Measurements from ENCODE around the gene GABRB1. TPM values are rescaled to one million over a fixed set of nuclear protein-coding genes. Genes with fewer than 3 reads are reported as not detected.

The GABRB1 gene
- total and polyA plus RNA-seq, 2 donors (not counting 3 experiments of a cell fraction or from before 2014, with no cell fraction given): not detected

DNA sequence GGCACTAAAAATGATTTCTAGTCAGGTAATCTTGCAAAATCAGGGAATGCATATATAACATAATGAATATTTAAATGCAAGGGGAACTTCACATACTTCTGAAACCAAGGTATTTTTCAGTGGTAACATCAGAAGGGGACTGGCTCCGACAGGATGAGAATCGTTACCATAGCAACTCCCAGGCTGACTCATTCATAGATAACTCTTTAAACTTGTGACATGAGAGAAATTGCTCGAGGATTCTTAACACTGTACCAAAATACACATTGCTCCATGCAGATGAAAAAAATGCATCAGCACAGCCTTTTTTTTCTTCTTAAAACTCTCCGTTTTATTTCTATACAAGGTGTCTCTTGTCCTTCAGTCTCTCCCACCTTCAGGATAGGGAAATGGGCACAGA is 114.3 kb downstream of the GABRB1 start:
- no peak overlapping the region for H2AFZ ChIP-seq (ENCODE audit: low read depth, low read length)
- H3K27ac ChIP-seq (ENCODE audit: insufficient read depth, low read depth, low read length): no peak overlapping the region
- no peak overlapping the region for H3K9ac ChIP-seq (replicated peaks; ENCODE audit: extremely low read depth, insufficient read depth, low read length)
- no peaks in the 10 kb centered on the region for H3K9me3 ChIP-seq (replicated peaks; ENCODE audit: control insufficient read depth, insufficient read depth, low read length)
- CTCF ChIA-PET: no interaction called here
- H3K4me2 ChIP-seq (ENCODE audit: insufficient read depth, low read length): no peak overlapping the region
- no peaks in the 10 kb centered on the region for H3K27me3 ChIP-seq (ENCODE audit: control insufficient read depth in 2 of 2, insufficient read depth in 2 of 2, low read length in 2 of 2)
- dilution Hi-C loops (cut with MboI; ENCODE audit: extremely low pct_ligation_motif_present, low sequenced_read_pairs) (no loop called here), intact Hi-C loops (cut with micrococcal nuclease) (no loop called here)
- no peaks in the 10 kb centered on the region for H3K36me3 ChIP-seq (ENCODE audit: control insufficient read depth in 2 of 2, extremely low read depth in 1 of 2, insufficient read depth in 2 of 2, low read length in 2 of 2)
- POLR2A ChIA-PET: no interaction called here
- no peaks in the 10 kb centered on the region for H4K20me1 ChIP-seq (replicated peaks; ENCODE audit: control insufficient read depth, extremely low read depth, insufficient read depth, low read length)
- no peaks in the 10 kb centered on the region for H3K79me2 ChIP-seq (ENCODE audit: control insufficient read depth, insufficient read depth, low read length)
- no peaks in the 10 kb centered on the region for H3K9me1 ChIP-seq (replicated peaks; ENCODE audit: control insufficient read depth, extremely low read depth, insufficient read depth, low read length)
- no peak overlapping the region for H3K4me3 ChIP-seq (replicated peaks in 1 of 3; ENCODE audit: insufficient read depth in 1 of 3, low read depth in 1 of 3, low read length in 3 of 3)
- no peak for TF ChIP-seq EZH2 (IDR thresholded peaks at IDR 0.05; ENCODE audit: borderline replicate concordance, low read depth, low read length, severe bottlenecking)
- no peak for TF ChIP-seq MYC (IDR thresholded peaks at IDR 0.05; ENCODE audit: low read depth, low read length)
- FAIRE-seq: no peak
- no TSS peak for BruUV-seq (replicated peaks)
- DNase-seq (ENCODE audit: low read depth, low spot score): peak; percentile 2
- no peaks in the 10 kb centered on the region for H3K4me1 ChIP-seq (ENCODE audit: control insufficient read depth, extremely low read depth, insufficient read depth, low read length)

DNA sequence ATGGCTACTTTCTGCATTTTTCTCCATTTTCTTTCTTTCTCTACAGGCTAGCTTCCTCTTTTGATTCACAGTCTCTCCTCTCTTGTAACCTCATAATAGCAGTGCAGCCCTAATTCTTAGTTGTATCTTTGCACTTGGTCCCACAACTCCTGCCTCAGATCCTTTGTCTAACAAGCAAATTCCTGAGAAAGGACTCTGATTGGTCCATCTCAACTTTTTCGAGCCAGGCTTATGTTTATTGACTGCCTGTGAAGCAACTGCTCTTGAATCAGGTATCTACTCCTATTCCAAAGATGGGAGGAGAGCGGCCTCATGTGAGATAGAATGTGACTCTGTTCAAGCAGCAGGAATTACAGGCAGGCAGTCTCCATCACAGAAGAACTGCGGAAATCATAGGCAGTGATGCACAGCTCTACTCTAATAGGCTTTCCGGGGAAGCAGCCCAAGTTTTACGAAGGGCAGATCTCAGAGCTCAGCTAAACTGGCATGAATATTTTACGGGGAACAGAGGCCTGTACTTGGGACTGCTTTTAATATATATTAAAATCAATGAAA is 123.5 kb downstream of the GABRB1 start:
- H2AFZ ChIP-seq (ENCODE audit: low read depth, low read length): no peak overlapping the region
- CTCF ChIA-PET: no interaction called here
- intact Hi-C loops (cut with micrococcal nuclease): no loop called here
- no peak overlapping the region for H3K4me2 ChIP-seq (ENCODE audit: insufficient read depth, low read length)
- no peaks in the 10 kb centered on the region for H3K36me3 ChIP-seq (ENCODE audit: control insufficient read depth in 2 of 2, extremely low read depth in 1 of 2, insufficient read depth in 2 of 2, low read length in 2 of 2)
- no TSS peak for BruUV-seq (replicated peaks)
- no peaks in the 10 kb centered on the region for H3K4me1 ChIP-seq (ENCODE audit: control insufficient read depth, extremely low read depth, insufficient read depth, low read length)
- dilution Hi-C loops (cut with MboI; ENCODE audit: extremely low pct_ligation_motif_present, low sequenced_read_pairs): no loop called here
- H4K20me1 ChIP-seq (replicated peaks; ENCODE audit: control insufficient read depth, extremely low read depth, insufficient read depth, low read length): no peaks in the 10 kb centered on the region
- no peak overlapping the region for H3K4me3 ChIP-seq (replicated peaks in 1 of 3; ENCODE audit: insufficient read depth in 1 of 3, low read depth in 1 of 3, low read length in 3 of 3)
- DNase-seq (ENCODE audit: low read depth, low spot score) (no peak), FAIRE-seq (no peak)
- POLR2A ChIA-PET: no interaction called here
- H3K79me2 ChIP-seq (ENCODE audit: control insufficient read depth, insufficient read depth, low read length): no peaks in the 10 kb centered on the region
- H3K27me3 ChIP-seq (ENCODE audit: control insufficient read depth in 2 of 2, insufficient read depth in 2 of 2, low read length in 2 of 2): no peaks in the 10 kb centered on the region
- no peaks in the 10 kb centered on the region for H3K9me1 ChIP-seq (replicated peaks; ENCODE audit: control insufficient read depth, extremely low read depth, insufficient read depth, low read length)
- no peaks in the 10 kb centered on the region for H3K9me3 ChIP-seq (replicated peaks; ENCODE audit: control insufficient read depth, insufficient read depth, low read length)
- H3K9ac ChIP-seq (replicated peaks; ENCODE audit: extremely low read depth, insufficient read depth, low read length): no peak overlapping the region
- TF ChIP-seq POLR2A (IDR thresholded peaks at IDR 0.05; ENCODE audit: low read depth, low read length): no peak
- no peak for TF ChIP-seq JUN (IDR thresholded peaks at IDR 0.05; ENCODE audit: borderline replicate concordance, insufficient read depth, insufficient read length, low read depth)
- TF ChIP-seq POLR2AphosphoS5 (IDR thresholded peaks at IDR 0.05; ENCODE audit: insufficient read depth, low read depth, low read length): no peak
- no peak for TF ChIP-seq GATA2 (IDR thresholded peaks at IDR 0.05; ENCODE audit: insufficient read depth, insufficient read length, low read depth, low read length)
- no peak for TF ChIP-seq EZH2 (IDR thresholded peaks at IDR 0.05; ENCODE audit: borderline replicate concordance, low read depth, low read length, severe bottlenecking)
- H3K27ac ChIP-seq (ENCODE audit: insufficient read depth, low read depth, low read length): no peak overlapping the region

All from endothelial cell of umbilical vein (primary cell).